Kidney glomerular epithelial cell (primary cell): ENCODE results near the gene VAMP8.
"Not testable (repeated sequence)": the region's sequence is repeated elsewhere in the genome, so short reads cannot be mapped to it uniquely, and the experiment has no call there.

ENCODE experiments used
- DNase-seq: peaks from one replicate; lab custom pipeline; 2025; lab: John Stamatoyannopoulos, UW

The VAMP8 gene

GRCh38 chr2:85598594-85599340, 21.4 kb downstream of the VAMP8 start:
- DNase-seq = no peak

GRCh38 chr2:85599468-85600234, 22.3 kb downstream of the VAMP8 start:
- DNase-seq = no peak

- DNase-seq = no peak
Measured at GRCh38 chr2:85600235-85600575, 22.8 kb downstream of the VAMP8 start.

GRCh38 chr2:85600951-85601770, 23.8 kb downstream of the VAMP8 start:
- no peak for DNase-seq

- no peak for DNase-seq
Measured at GRCh38 chr2:85601771-85602475, 24.5 kb downstream of the VAMP8 start.

- peak; percentile 81 for DNase-seq
Measured at GRCh38 chr2:85602476-85603234, 25.3 kb downstream of the VAMP8 start, which contains the start of gene TMEM150A. Gene TMEM150A (minus strand): TSS chr2:85602698. CDS start chr2:85601948, 750 bp downstream.

- not testable (repeated sequence) for DNase-seq
Measured at GRCh38 chr2:85604133-85604444, 26.7 kb downstream of the VAMP8 start.

- no peak for DNase-seq
Measured at GRCh38 chr2:85604568-85605339, 27.4 kb downstream of the VAMP8 start.

- DNase-seq = no peak
Measured at GRCh38 chr2:85605406-85606115, 28.2 kb downstream of the VAMP8 start.

- no peak for DNase-seq
Measured at GRCh38 chr2:85606116-85606455, 28.7 kb downstream of the VAMP8 start.

- no peak for DNase-seq
Measured at GRCh38 chr2:85607268-85608215, 30.2 kb downstream of the VAMP8 start.

GRCh38 chr2:85611217-85611704, 33.9 kb downstream of the VAMP8 start:
- DNase-seq = no peak

GRCh38 chr2:85611705-85612587, 34.6 kb downstream of the VAMP8 start, which contains the start of gene C2orf68:
Gene C2orf68 (minus strand): TSS chr2:85612066. CDS start chr2:85611984, 82 bp downstream.
- peak; percentile 47 for DNase-seq

GRCh38 chr2:85613717-85614515, 36.5 kb downstream of the VAMP8 start:
- no peak for DNase-seq

- not testable (repeated sequence) for DNase-seq
Measured at GRCh38 chr2:85614757-85615156, 37.4 kb downstream of the VAMP8 start.

GRCh38 chr2:85615413-85615728, 38.0 kb downstream of the VAMP8 start:
- no peak for DNase-seq

- DNase-seq = not testable (repeated sequence)
Measured at GRCh38 chr2:85617723-85618122, 40.3 kb downstream of the VAMP8 start.
